ENCODE results near the gene U2AF1L4. TPM values are rescaled to one million over a fixed set of nuclear protein-coding genes. Genes with fewer than 3 reads are reported as not detected.
A peak's percentile ranks its signal among the peaks of the same experiment; 100 is the strongest.

The U2AF1L4 gene
- total RNA-seq, 2 donors from 2014 or later, result 71.0 to 83.6 TPM

DNA sequence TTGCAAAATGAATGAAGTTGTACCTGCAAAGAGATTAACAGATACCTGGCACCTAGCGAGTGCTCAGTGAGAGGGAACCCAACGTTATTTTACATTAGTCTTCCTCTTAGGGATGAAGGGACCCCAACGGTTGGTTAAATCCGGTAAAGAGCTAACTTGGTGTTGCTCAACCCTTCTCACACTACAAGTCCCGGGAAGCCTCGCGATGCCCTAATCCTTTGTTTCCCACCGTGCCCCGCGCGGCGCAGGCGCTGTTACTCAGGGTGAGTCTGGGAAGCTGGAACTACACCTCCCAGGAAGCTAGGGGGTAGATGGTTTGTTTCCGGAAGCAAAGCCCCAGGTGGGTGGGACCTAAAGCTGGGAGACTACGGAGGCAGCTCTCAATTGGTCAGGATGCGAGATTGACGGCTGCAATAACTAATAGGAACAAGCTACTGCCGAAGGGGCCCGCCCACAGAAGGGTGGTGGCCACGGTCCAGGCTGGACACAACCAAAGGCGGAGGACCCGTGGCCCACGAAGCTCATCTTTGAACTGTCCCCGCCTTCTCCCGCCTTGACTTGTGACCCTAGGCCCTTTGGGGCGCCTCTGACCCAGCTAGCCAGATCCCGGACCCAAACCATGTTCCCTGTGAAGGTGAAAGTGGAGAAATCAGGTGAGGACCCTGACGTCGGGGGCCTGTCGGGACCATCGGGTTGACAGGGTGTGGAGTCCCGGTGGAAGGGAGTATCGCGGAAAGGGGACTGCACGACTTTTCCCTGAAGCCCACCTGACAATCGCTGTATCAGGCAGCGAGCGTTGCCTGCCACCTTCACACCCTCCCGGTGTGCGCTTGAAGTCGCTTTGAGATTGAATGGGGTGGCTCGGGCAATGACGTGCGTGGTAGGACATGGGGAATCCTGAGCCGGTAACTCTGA, 3.1 kb upstream of the U2AF1L4 start, which contains the start of gene LIN37:
LIN37 (plus strand) TSS at position 471 of the 915 bp plus-strand sequence; CDS start at position 620, 149 bp downstream.
- ATAC-seq (replicated peaks in 1 of 2), result peak; percentile 75 to 77
- H3K36me3 Mint-ChIP-seq (ENCODE audit: insufficient read depth in 2 of 2), result no peaks in the 10 kb centered on the region

DNA sequence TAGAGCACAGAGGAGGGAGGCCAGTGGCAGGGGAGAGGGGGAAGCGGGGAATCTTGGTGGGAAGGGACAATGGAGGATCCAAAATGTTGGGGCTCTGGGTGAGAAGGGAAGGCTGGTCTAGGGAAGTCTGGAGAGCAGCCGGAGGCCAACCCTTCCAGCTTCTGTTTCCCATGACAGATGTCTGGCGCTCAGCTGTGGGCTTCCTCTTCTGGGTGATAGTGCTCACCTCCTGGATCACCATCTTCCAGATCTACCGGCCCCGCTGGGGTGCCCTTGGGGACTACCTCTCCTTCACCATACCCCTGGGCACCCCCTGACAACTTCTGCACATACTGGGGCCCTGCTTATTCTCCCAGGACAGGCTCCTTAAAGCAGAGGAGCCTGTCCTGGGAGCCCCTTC, 1.3 kb upstream of the U2AF1L4 start:
- ATAC-seq (replicated peaks in 1 of 2) (no peak), DNase-seq (no peak)
- Mint-ChIP-seq H3K36me3 (ENCODE audit: insufficient read depth in 2 of 2) (peaks cover 5 to 12% of the 10 kb centered on the region in 2 donors), H3K4me1 (ENCODE audit: low read depth) (peaks cover 68% of the 10 kb centered on the region), H3K27ac (peak overlapping the region; percentile 87), H3K9me3 (no peaks in the 10 kb centered on the region), H3K27me3 (ENCODE audit: low read depth) (no peaks in the 10 kb centered on the region), H3K4me3 (peak overlapping the region; percentile 91 to 95)

More for the DNA sequence above, 3.1 kb upstream of the U2AF1L4 start, which contains the start of gene LIN37:
- peak; percentile 99 for DNase-seq
- H3K27ac Mint-ChIP-seq, result peak within 1 kb of the TSS; percentile 88
- H3K9me3 Mint-ChIP-seq, result no peaks in the 10 kb centered on the region
- no peaks in the 10 kb centered on the region for H3K27me3 Mint-ChIP-seq (ENCODE audit: low read depth)
- H3K4me3 Mint-ChIP-seq, result peak within 1 kb of the TSS; percentile 98
- H3K4me1 Mint-ChIP-seq (ENCODE audit: low read depth), result peaks cover 54% of the 10 kb centered on the region

DNA sequence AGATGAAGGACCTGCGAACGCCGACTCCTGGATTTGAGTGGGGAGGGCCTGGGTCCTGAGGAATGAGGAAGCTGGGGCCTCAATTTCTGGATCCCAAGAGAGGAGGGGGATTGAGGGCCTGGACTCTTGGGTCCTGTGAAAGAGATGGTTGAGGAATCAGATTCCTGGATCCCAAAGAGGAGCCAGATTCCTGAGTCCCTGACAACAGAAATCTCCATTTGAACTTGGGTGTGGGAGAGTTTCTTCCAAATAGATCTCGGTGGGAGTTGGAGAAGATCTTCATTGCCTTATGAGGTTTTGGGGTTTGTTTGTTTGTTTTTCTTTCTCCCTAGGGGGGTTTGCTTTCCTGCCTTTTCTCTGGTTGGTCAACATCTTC, 857 bp upstream of the U2AF1L4 start:
- no peaks in the 10 kb centered on the region for H3K9me3 Mint-ChIP-seq
- no peak for DNase-seq
- H3K36me3 Mint-ChIP-seq (ENCODE audit: insufficient read depth in 2 of 2), result peaks cover 5 to 12% of the 10 kb centered on the region in 2 donors
- peak overlapping the region; percentile 91 to 95 for H3K4me3 Mint-ChIP-seq
- no peak for ATAC-seq (replicated peaks in 1 of 2)
- no peaks in the 10 kb centered on the region for H3K27me3 Mint-ChIP-seq (ENCODE audit: low read depth)
- peaks cover 68% of the 10 kb centered on the region for H3K4me1 Mint-ChIP-seq (ENCODE audit: low read depth)
- peak overlapping the region; percentile 95 for H3K27ac Mint-ChIP-seq

DNA sequence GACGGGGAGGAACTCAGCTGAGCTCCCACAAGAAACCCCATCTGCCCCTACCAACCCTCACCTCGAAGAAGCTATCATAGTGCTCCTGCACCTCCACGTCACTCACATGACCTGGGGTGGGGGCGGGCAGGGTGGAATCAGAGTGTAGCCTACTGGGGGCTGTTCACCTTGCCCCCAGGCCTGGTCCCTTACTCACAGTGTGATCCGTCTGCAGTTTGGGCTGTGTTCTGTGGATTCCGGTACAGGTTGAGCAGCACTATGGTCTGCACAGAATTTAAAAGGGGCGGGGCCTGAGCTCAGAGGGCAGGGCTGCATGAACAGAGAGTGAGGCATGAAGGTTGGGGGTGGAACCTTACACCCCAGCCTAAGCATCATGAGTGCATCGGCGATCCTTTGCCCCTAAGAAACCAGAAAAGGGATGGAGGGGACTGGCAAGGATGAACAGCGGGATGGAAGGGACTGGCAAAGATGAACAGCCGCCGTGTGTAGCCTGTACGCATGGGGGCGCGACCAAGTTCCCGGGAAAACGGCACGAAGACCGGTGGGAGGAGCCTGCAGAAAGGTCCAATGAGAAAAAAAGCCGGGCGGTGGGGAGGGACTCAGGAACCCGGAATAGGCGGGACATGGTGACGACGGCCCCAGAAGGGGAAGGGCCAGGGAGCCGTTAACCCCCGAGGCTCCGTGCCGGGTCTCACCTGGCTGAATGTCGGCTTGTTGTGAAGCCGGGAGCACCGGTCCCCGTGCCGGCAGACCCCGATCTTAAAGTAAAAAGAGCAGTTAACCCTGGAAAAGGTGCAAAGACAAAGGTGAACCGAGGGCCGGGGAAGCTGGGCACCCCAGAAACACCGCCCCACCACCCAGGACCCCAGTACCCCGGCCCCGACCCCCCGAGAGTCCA, 539 bp downstream of the U2AF1L4 start:
- Mint-ChIP-seq H3K4me1 (ENCODE audit: low read depth) (peaks cover 60% of the 10 kb centered on the region), H3K36me3 (ENCODE audit: insufficient read depth in 2 of 2) (peaks cover 6 to 12% of the 10 kb centered on the region in 2 donors), H3K27ac (peak overlapping the region; percentile 95), H3K9me3 (no peaks in the 10 kb centered on the region), H3K4me3 (peak overlapping the region; percentile 91 to 95), H3K27me3 (ENCODE audit: low read depth) (no peaks in the 10 kb centered on the region)
- peak; percentile 59 to 62 for ATAC-seq (replicated peaks in 1 of 2)
- peak; percentile 95 to 96 for DNase-seq

DNA sequence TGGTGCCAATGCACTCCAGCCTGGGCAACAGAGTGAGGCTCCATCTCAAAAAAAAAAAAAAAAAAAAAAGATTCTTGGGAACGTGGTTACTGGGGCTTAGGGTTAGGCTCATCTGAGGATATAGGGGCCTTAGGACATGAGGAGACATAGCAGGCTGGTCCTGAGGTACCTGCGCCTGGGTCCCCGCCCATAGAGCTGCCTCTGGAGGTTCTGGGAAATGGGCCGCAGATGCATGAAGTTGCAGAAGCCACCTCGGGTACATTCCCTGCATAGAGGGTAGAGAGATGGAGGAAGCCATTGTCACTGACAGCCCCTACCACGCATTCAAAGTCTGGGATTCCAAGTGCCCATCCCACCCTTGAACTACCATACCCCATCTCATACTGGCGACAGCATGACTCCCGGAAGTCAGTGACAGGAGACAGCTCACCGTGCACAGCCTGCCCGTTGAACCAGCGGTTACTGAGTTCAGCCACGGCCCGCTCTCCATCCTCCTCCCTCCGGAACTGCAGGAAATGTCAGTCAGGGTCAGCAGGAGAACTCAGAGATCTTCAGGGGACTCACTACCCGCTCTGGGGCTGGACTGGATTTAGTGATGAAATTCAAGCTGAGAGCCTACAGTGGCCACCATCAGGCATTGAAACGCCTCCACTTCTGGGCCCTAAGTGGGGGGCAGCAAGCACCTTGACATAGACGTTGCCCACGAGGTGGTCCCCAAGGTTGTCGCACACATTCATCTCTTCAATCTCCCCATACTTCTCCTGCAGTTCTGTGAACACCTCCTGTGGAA, 1.4 kb downstream of the U2AF1L4 start:
- H3K4me1 Mint-ChIP-seq (ENCODE audit: low read depth), result peaks cover 52% of the 10 kb centered on the region
- H3K4me3 Mint-ChIP-seq, result peak overlapping the region; percentile 91 to 95
- H3K27me3 Mint-ChIP-seq (ENCODE audit: low read depth), result no peaks in the 10 kb centered on the region
- DNase-seq, result no peak
- peaks cover 6 to 12% of the 10 kb centered on the region in 2 donors for H3K36me3 Mint-ChIP-seq (ENCODE audit: insufficient read depth in 2 of 2)
- ATAC-seq (replicated peaks in 1 of 2), result no peak
- H3K27ac Mint-ChIP-seq, result peak overlapping the region; percentile 75
- no peaks in the 10 kb centered on the region for H3K9me3 Mint-ChIP-seq

DNA sequence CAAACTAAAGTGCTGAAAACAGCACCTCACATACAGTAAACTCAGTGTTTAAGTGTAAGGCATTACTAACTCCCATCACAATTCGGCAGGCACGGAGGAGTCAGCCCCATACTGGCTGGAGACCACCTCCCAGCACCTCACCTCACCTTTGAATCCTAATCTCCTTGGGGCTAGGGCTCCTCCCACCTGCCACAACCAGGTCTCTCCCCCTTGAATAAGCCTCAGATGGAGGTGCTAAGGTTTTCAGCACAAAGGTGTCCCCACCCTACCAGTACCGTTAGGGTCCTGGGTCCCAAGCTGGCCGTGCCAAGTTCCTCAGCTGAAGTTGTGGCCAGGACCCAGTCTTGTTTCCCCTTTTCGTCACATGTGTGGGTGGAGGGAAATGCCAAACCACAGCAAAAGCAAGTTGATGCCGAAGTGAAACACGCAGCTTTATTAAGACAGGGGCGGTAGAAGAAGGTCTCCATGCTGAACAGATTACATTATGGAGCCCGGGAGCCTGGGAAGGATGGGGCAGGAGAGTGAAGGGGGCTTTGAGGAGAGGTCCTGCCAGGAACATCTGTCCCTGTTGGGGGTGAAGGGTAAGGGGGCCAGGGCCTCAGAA, 3.0 kb downstream of the U2AF1L4 start, which contains the start of gene IGFLR1:
IGFLR1 (minus strand) TSS at position 332 of the 604 bp plus-strand sequence. CDS start 1,272 bp downstream, outside the sequence.
- Mint-ChIP-seq H3K27me3 (ENCODE audit: low read depth) (no peaks in the 10 kb centered on the region), H3K4me1 (ENCODE audit: low read depth) (peaks cover 48% of the 10 kb centered on the region), H3K36me3 (ENCODE audit: insufficient read depth in 2 of 2) (peaks cover 6 to 14% of the 10 kb centered on the region in 2 donors), H3K4me3 (peak within 1 kb of the TSS; percentile 91 to 95), H3K9me3 (no peaks in the 10 kb centered on the region), H3K27ac (peak within 1 kb of the TSS; percentile 91)
- DNase-seq, result peak; percentile 86
- peak; percentile 3 to 6 for ATAC-seq (replicated peaks in 1 of 2)

DNA sequence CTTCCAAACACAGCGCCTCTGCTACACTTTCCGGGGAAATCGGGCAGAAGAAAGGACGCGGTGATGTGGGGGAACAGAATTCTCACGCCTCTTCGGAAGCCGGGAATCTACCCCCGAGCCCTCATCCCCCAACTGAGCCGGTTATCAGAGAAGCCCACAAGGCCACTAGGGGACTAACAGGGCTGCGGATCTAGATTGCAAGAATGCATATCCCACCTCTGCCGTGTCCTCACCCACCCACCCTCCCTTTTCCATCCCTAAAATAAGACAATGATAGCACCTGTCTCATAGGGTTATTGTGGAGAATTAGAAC, 4.1 kb downstream of the U2AF1L4 start:
- peaks cover 6 to 19% of the 10 kb centered on the region in 2 donors for H3K36me3 Mint-ChIP-seq (ENCODE audit: insufficient read depth in 2 of 2)
- H3K27me3 Mint-ChIP-seq (ENCODE audit: low read depth), result no peaks in the 10 kb centered on the region
- peaks cover 47% of the 10 kb centered on the region for H3K4me1 Mint-ChIP-seq (ENCODE audit: low read depth)
- no peaks in the 10 kb centered on the region for H3K9me3 Mint-ChIP-seq
- H3K4me3 Mint-ChIP-seq, result peak overlapping the region; percentile 91 to 95
- peak overlapping the region; percentile 93 for H3K27ac Mint-ChIP-seq
- ATAC-seq (replicated peaks in 1 of 2) (no peak), DNase-seq (no peak)

DNA sequence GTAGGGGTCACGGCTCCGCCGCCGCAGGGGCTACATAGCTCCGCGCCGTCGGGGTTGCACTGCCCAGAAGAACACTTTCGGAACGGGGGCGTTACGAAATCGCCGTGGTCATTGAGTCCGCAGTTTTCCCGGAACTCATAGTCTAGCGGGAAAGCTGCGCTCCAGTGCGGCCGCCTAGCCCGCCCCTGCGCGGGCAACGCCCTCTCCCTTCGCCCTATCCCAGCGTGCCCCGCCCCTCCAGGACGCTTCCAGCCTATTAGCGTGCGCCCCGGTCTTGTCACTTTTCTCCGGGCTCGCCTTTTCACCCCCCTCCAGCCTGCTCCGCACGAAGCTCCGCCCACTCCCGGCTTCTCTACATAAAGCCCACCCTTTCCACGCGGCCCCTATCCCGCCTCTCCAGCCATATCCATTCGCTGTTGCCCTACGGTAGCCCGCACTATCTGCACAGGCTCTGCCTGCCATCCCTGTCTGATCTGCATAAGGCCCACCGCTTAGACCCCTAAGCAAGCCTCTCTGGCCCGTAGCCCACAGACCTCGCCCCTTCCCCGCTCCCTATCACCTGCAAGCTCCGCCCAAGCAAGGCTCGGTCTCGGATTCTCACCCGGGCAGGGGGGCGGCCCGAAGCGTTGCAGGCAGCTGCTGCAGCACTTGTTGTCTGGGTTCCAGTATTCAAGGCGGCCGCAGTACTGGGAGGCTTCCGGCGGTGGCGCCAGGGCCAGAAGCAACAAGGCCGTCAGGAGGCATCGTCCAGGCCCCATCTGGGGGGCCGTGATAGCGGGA, 4.6 kb downstream of the U2AF1L4 start:
- H3K27ac Mint-ChIP-seq, result peak overlapping the region; percentile 93
- peaks cover 7 to 19% of the 10 kb centered on the region in 2 donors for H3K36me3 Mint-ChIP-seq (ENCODE audit: insufficient read depth in 2 of 2)
- DNase-seq, result peak; percentile 97 to 98
- H3K27me3 Mint-ChIP-seq (ENCODE audit: low read depth), result no peaks in the 10 kb centered on the region
- ATAC-seq (replicated peaks in 1 of 2), result peak; percentile 69 to 70
- peaks cover 42% of the 10 kb centered on the region for H3K4me1 Mint-ChIP-seq (ENCODE audit: low read depth)
- peak overlapping the region; percentile 88 to 91 for H3K4me3 Mint-ChIP-seq
- H3K9me3 Mint-ChIP-seq, result no peaks in the 10 kb centered on the region

DNA sequence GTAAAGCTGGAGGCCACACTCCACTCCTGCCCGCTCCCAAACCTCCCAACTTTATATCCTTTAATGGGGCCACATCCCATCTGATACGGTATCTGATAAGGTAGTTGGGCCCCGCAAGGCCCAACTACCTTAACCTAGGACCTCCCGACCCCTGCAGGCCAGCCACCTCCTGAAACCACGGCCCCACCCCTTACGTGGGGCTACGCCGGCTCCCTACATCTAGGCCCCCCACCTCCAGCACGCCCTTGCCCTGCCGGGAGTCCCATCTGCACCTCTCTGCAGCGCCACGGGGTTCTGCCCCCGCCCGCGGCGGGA, 5.2 kb downstream of the U2AF1L4 start:
- peak overlapping the region; percentile 88 to 91 for H3K4me3 Mint-ChIP-seq
- no peaks in the 10 kb centered on the region for H3K27me3 Mint-ChIP-seq (ENCODE audit: low read depth)

DNA sequence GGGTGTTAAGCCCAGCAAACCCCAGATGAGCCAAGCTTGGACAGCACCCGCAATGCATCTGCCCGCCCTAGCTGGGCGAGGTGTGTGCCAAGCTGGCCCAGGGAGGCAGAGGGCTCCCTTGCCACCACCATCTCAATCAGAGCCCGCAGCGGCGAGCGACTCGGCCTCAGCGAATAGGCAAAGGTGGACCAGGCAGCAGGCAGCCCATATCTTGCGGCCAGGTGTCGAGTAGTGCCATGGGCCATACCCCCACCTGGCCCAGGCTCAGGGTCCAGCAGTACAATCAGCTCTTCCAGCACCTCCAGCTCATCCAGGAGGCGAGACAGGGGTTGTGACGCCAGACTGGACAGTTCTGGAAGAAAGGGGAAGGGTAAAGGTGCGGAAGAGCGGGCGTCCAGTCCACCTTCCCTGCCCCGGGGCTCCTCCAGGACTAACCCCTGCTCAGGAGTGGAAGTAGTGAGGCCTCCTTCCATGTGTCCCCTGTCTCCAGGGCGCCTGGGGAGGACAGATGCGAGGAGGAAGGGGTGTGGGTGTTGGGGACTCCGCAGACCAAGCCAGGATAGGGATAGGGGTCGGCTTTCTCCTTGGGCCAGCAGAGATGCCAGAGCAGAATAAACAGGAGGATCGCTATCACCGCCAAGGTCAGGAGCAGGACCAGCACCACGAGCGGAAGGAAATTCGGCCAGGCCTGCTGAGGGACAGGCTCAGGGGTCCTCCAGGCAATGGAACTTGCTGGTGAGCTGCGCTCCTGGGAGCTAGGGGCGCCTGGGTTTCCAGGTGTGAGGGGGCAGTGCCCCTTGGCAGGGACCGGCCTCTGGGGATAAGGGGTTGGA, 5.7 kb downstream of the U2AF1L4 start:
- H3K9me3 Mint-ChIP-seq, result no peaks in the 10 kb centered on the region
- DNase-seq, result no peak
- H3K36me3 Mint-ChIP-seq (ENCODE audit: insufficient read depth in 2 of 2), result peaks cover 9 to 21% of the 10 kb centered on the region in 2 donors
- H3K4me3 Mint-ChIP-seq, result peak overlapping the region; percentile 58 to 88
- peaks cover 45% of the 10 kb centered on the region for H3K4me1 Mint-ChIP-seq (ENCODE audit: low read depth)
- no peak for ATAC-seq (replicated peaks in 1 of 2)
- no peak overlapping the region for H3K27ac Mint-ChIP-seq
- H3K27me3 Mint-ChIP-seq (ENCODE audit: low read depth), result no peaks in the 10 kb centered on the region

More for the DNA sequence above, 5.2 kb downstream of the U2AF1L4 start:
- Mint-ChIP-seq H3K36me3 (ENCODE audit: insufficient read depth in 2 of 2) (peaks cover 9 to 19% of the 10 kb centered on the region in 2 donors), H3K9me3 (no peaks in the 10 kb centered on the region), H3K4me1 (ENCODE audit: low read depth) (peaks cover 41% of the 10 kb centered on the region), H3K27ac (no peak overlapping the region)
- DNase-seq (no peak), ATAC-seq (replicated peaks in 1 of 2) (peak; percentile 3 to 4)

DNA sequence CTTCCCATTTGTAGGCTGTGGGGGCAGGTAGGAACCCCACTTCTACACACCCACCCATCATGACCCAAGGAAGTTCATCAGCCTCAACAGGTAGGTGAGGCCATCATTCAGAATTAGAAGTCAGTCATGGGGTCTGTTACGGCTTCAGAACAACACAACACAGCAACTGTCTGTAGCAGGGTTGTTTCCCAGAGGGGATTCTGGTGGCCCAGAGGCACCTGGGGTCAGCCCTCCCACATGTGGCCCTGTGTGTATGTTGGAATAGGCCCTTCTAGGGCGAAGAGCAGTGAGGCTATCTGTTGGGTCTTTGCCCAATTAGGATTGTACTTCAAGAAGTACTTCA, 6.4 kb downstream of the U2AF1L4 start:
- Mint-ChIP-seq H3K36me3 (ENCODE audit: insufficient read depth in 2 of 2) (peaks cover 12 to 27% of the 10 kb centered on the region in 2 donors), H3K27ac (peak overlapping the region; percentile 26), H3K27me3 (ENCODE audit: low read depth) (no peaks in the 10 kb centered on the region), H3K9me3 (no peaks in the 10 kb centered on the region), H3K4me1 (ENCODE audit: low read depth) (peaks cover 45% of the 10 kb centered on the region), H3K4me3 (peak overlapping the region; percentile 9 to 58)
- ATAC-seq (replicated peaks in 1 of 2) (no peak), DNase-seq (no peak)

Measured in activated T-cell treated with anti-CD3 and anti-CD28 coated beads, Interleukin-2, amount 50 U/mL, for 72 hours (primary cell).